ENCODE measurements around the gene HOXB5. TPM values are rescaled to one million over a fixed set of nuclear protein-coding genes. Genes with fewer than 3 reads are reported as not detected.

HOXB5 gene
- total and polyA plus RNA-seq, 2 donors (not counting 1 experiment from before 2014, with no cell fraction given) = not detected

DNA sequence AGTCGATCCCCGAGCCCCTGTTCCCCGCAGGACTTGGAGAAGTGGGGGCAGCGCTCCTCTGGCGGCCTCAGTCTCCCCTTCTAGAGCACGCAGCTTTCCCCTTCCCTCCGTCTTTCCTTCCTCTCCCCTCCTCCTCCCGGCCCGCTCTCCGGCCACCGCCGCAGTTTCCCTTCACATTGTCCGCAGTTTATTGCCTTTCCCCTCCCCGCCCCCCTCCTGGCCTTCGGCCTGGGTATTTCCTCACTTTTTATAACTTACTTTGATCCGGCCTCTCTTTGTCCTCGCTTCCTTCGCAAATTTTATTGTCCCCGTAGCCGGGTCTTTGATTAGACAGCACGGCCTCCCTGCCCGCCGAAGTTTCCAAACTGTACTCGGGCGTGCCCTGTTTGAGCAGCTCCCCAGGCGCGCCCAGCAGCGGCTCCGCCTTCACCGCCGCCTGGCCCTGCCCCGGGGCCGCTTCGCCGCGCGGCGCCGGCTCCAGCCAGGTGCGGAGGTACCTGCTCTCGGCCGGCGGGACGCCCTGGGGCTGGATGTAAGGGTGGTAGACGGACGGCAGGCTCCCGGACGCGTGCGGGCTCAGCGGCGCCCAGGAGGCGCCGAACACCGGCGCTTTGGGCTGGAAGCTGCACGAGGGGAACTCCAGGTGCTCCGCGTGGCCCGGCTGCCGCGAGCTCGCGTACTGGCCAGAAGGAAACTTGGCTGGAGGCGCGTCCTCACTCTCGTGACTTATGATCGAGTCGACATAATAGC lies 32.1 kb upstream of the HOXB5 start:
- DNase-seq (peak; percentile 75), ATAC-seq (ENCODE audit: low read depth) (peak; percentile 73)
- no peaks in the 10 kb centered on the region for H3K79me2 ChIP-seq (ENCODE audit: control insufficient read depth, insufficient read depth, low read length)
- peaks cover 26 to 30% of the 10 kb centered on the region in 2 donors for H3K4me1 ChIP-seq (ENCODE audit: control insufficient read depth in 2 of 2, insufficient read depth in 2 of 2, low read length in 2 of 2)
- peaks cover 0 to 97% (median 71%) of the 10 kb centered on the region in 4 experiments for H3K27me3 ChIP-seq (replicated peaks in 1 of 4; ENCODE audit: control extremely low read depth in 1 of 4, control insufficient read depth in 3 of 4, insufficient read depth in 4 of 4, low read length in 3 of 4)
- no peaks in the 10 kb centered on the region for H3K36me3 ChIP-seq (replicated peaks in 1 of 2; ENCODE audit: control extremely low read depth in 1 of 2, control insufficient read depth in 1 of 2, extremely low read depth in 1 of 2, insufficient read depth in 2 of 2, low read length in 1 of 2)
- Mint-ChIP-seq H3K9me3 (ENCODE audit: insufficient read depth) (no peaks in the 10 kb centered on the region), H3K27me3 (peaks cover 80% of the 10 kb centered on the region), H3K4me3 (peak overlapping the region; percentile 80), H3K4me1 (peaks cover 21% of the 10 kb centered on the region), H3K27ac (no peak overlapping the region)
- intact Hi-C loops (cut with micrococcal nuclease) = no loop called here
- TF ChIP-seq, protein P1, sequence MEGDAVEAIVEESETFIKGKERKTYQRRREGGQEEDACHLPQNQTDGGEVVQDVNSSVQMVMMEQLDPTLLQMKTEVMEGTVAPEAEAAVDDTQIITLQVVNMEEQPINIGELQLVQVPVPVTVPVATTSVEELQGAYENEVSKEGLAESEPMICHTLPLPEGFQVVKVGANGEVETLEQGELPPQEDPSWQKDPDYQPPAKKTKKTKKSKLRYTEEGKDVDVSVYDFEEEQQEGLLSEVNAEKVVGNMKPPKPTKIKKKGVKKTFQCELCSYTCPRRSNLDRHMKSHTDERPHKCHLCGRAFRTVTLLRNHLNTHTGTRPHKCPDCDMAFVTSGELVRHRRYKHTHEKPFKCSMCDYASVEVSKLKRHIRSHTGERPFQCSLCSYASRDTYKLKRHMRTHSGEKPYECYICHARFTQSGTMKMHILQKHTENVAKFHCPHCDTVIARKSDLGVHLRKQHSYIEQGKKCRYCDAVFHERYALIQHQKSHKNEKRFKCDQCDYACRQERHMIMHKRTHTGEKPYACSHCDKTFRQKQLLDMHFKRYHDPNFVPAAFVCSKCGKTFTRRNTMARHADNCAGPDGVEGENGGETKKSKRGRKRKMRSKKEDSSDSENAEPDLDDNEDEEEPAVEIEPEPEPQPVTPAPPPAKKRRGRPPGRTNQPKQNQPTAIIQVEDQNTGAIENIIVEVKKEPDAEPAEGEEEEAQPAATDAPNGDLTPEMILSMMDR (IDR thresholded peaks at IDR 0.05) = no peak
- TF ChIP-seq EZH2 (IDR thresholded peaks at IDR 0.05; ENCODE audit: borderline replicate concordance, insufficient read depth, low read depth, low read length, poor library complexity, severe bottlenecking) = peak; percentile 38
- H3K9me3 ChIP-seq (ENCODE audit: control extremely low read depth in 1 of 3, control insufficient read depth in 2 of 3, insufficient read depth in 1 of 3, low read length in 2 of 3) = peaks cover 0 to 9% (median 0%) of the 10 kb centered on the region in 3 donors
- H3K27ac ChIP-seq (ENCODE audit: low read length in 2 of 2) = no peak overlapping the region
- ChIA-PET CTCF (interaction anchor here (0.8 to 1.9 kb wide), 8 partner anchors 9 to 361 kb away, joined by 3 to 9 read pairs (median 3); no protein-coding TSS in a partner anchor), POLR2A (interaction anchor here (0.5 to 0.6 kb wide), 3 partner anchors 25 to 330 kb away, joined by 3 to 5 read pairs (median 4); no protein-coding TSS in a partner anchor)
- H4K20me1 ChIP-seq (ENCODE audit: control insufficient read depth, insufficient read depth, low read length, poor library complexity, severe bottlenecking) = no peaks in the 10 kb centered on the region
- H3K4me3 ChIP-seq (ENCODE audit: control extremely low read depth in 1 of 5, extremely low read depth in 1 of 5, insufficient read depth in 1 of 5, low read depth in 2 of 5, low read length in 4 of 5) = peak overlapping the region in 4 of 5 experiments; percentile 17 to 66 (median 44)
- under 1% methylated on average over 69 of the region's 69 CpGs for WGBS (ENCODE audit: insufficient coverage)
- H3K4me2 ChIP-seq (replicated peaks; ENCODE audit: low read depth, low read length, poor library complexity, severe bottlenecking) = peak overlapping the region; percentile 97
- peak overlapping the region; percentile 63 for H3K9ac ChIP-seq (ENCODE audit: low read length)
- H2AFZ ChIP-seq (ENCODE audit: insufficient read depth, low read depth, low read length, poor library complexity, severe bottlenecking) = peak overlapping the region; percentile 76
